ENCODE measurements around the gene UCN. TPM values are rescaled to one million over a fixed set of nuclear protein-coding genes. Genes with fewer than 3 reads are reported as not detected.

The UCN gene
- total RNA-seq, 1 donor from 2014 or later: 1.7 TPM

GRCh38 chr2:27265536-27265870 is 42.7 kb downstream of the UCN start:
- TF ChIP-seq, protein P1, sequence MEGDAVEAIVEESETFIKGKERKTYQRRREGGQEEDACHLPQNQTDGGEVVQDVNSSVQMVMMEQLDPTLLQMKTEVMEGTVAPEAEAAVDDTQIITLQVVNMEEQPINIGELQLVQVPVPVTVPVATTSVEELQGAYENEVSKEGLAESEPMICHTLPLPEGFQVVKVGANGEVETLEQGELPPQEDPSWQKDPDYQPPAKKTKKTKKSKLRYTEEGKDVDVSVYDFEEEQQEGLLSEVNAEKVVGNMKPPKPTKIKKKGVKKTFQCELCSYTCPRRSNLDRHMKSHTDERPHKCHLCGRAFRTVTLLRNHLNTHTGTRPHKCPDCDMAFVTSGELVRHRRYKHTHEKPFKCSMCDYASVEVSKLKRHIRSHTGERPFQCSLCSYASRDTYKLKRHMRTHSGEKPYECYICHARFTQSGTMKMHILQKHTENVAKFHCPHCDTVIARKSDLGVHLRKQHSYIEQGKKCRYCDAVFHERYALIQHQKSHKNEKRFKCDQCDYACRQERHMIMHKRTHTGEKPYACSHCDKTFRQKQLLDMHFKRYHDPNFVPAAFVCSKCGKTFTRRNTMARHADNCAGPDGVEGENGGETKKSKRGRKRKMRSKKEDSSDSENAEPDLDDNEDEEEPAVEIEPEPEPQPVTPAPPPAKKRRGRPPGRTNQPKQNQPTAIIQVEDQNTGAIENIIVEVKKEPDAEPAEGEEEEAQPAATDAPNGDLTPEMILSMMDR (IDR thresholded peaks at IDR 0.05; ENCODE audit: insufficient read depth, low read length, poor library complexity, severe bottlenecking): no peak
- H3K4me3 ChIP-seq (ENCODE audit: low read depth, low read length): no peak overlapping the region
- H3K36me3 ChIP-seq (ENCODE audit: control insufficient read depth, insufficient read depth, low read length): no peaks in the 10 kb centered on the region
- H3K27me3 ChIP-seq (ENCODE audit: control insufficient read depth, insufficient read depth, low read length): peaks cover 69% of the 10 kb centered on the region
- DNase-seq (ENCODE audit: low read depth): no peak

DNA sequence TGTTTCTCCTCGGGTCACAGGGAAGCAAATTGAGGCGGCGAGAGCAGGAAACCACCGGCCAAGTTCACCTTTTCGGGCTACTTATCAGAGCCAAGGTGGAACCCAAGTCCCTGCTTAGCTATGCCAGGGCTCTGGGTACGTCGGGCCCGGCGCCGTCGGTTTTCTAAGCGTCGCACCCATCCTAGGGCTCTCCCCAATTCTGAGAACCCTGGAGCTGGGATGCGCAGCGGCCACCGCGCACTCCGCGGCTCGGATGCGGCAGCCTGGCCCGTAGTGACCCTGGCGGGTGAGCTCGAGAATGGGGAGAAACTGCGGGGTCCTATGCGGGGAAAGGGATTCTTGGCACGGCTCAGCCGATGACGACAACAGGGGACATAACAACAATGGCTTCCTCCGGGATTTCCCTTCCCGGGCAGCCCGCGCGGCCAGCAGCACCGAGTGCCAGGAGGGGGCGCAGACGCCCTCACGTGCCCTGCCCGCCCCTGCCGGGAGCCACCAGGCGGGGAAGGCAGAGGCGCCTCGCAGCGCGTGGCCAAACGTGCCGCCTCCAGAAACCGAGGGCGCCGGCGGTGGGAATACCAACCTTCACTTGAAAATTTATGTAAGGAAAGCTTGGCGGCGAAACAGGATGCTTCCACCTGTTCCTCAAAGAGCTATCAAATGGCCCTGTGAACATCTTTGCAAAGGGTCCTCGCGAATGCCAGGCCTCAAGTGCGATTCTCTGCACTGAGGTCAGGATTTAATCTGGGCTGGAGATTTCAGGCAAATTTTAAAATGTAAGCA is 43.3 kb downstream of the UCN start:
- TF ChIP-seq, protein P1 (IDR thresholded peaks at IDR 0.05; ENCODE audit: insufficient read depth, low read length, poor library complexity, severe bottlenecking): peak; percentile 48
- peak overlapping the region; percentile 22 for H3K4me3 ChIP-seq (ENCODE audit: low read depth, low read length)
- H3K27me3 ChIP-seq (ENCODE audit: control insufficient read depth, insufficient read depth, low read length): peaks cover 75% of the 10 kb centered on the region
- DNase-seq (ENCODE audit: low read depth): no peak
- H3K36me3 ChIP-seq (ENCODE audit: control insufficient read depth, insufficient read depth, low read length): no peaks in the 10 kb centered on the region

DNA sequence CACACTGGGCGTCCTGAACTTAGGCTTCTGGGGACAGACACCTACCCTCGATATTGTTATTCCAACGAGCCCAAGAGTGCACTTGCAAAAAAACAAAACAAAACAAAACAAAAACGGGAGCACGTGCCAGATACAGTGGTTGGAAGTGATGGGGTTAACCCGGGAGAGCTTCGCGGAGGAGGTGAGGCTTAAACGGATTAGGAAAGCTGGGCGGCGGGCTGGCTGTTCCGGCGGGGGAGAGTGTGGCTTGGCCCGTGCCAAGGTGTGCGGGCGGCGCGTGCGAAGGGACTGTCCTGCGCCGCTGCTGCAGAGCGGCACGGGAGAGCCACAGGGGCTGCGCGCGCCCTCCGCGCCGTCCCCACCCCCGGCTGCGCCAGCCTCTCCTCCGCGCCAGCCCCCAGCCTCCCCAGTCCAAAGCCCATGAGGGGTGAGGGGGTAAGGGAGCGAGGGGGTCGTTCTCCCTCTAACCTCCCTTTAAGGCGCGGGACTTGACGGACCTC is 43.9 kb downstream of the UCN start:
- no peak overlapping the region for H3K4me3 ChIP-seq (ENCODE audit: low read depth, low read length)
- H3K36me3 ChIP-seq (ENCODE audit: control insufficient read depth, insufficient read depth, low read length): no peaks in the 10 kb centered on the region

DNA sequence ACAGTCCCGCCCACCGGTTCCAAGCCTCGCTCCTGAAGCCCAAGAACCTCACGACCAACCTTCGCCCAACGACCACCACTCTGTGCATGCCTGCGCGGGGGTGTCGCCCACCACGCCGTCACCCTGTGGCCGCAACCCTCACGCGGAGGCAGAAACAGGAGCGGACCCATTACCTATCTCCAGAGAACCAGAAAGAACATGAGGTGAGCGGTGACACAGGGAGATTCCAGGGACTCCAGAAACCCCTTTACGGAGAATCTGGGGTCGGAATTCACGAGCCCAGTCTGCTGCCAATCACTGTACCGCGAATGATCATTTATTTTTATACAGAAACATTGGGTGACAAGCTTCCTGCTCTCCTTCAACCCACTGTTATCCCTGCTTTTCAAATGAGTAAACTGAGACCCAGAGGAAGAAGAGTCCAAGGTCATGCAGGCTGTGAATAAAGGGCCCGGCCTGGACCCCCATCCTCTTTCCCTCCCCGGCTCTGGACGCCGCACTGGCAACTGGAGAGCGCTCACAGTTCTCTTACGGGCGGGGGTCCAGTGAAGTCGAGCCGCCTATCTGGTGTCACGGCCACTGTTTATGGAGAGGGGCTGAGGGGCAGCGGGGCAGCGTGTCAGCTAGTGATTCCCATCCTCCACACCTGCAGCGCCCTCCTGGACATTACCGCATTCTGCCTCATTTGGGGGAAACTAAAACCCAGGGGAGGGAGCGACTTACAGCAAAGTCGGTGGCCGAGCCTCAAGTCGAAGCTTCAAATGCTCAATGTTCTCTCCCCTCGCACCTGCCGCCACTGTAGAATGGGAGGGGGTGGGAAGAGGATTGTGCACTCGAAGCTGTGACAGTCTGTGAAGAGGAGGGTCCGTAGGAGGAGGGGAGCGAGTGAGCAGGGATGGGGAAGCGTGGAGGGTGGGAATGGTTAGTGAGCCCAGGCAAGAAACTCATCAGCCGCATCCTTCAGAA is 44.7 kb downstream of the UCN start:
- H3K36me3 ChIP-seq (ENCODE audit: control insufficient read depth, insufficient read depth, low read length): no peaks in the 10 kb centered on the region
- no peak for DNase-seq (ENCODE audit: low read depth)
- no peak overlapping the region for H3K4me3 ChIP-seq (ENCODE audit: low read depth, low read length)
- H3K27me3 ChIP-seq (ENCODE audit: control insufficient read depth, insufficient read depth, low read length): peaks cover 79% of the 10 kb centered on the region
- TF ChIP-seq, protein P1 (IDR thresholded peaks at IDR 0.05; ENCODE audit: insufficient read depth, low read length, poor library complexity, severe bottlenecking): no peak

More for the DNA sequence above, 43.9 kb downstream of the UCN start:
- H3K27me3 ChIP-seq (ENCODE audit: control insufficient read depth, insufficient read depth, low read length): peaks cover 74% of the 10 kb centered on the region
- DNase-seq (ENCODE audit: low read depth): no peak
- TF ChIP-seq, protein P1 (IDR thresholded peaks at IDR 0.05; ENCODE audit: insufficient read depth, low read length, poor library complexity, severe bottlenecking): no peak

DNA sequence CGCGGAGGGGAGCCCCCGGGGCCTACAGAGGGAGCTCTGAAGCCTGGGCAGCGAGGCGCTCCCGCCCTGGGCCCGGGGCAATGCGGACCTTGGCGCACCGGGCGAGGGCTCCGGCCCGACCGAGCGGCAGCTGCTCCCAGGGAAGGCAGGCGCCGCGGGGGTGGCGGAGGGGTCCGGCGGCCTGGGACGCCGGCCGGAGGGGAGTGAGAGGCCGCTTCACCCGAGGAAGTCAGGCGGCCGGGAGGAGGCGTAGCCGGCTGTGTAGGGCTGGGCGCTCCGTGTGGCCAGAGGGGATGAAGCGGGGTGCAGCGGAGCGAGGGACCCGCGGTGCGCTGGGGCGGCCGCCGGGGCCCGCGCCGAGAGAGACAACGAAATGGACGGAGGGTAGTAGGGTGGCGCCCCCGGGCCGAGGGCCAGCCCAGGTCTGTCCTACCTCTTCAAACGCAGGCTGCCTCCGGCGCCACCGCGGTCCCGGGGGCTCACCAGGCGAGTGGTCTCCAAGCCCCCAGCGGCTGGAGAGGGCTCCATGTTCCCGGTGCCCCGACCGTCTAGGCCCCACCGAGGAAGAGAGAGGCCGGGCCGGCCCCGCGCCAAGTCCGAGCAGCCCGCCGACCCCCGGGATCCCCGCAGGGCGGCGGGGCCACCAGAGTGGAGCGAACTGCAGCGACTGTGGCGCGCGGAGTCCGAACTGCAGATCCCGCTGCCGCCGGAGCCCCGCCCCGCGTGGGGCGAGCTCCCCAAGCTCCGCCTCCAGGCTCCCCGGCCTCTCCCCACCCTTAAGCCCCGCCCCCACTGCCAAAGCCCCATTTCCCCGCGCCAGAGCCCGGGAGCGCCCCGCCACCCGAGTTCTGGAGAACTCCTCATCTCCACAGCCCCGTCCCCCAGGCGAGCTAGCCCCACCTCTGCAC is 45.6 kb downstream of the UCN start, which contains the start of gene SLC30A3:
Gene SLC30A3, minus strand, starts transcription at position 669 of the 908 bp plus-strand sequence. Its CDS starts 141 bp downstream, at position 528.
- H3K27me3 ChIP-seq (ENCODE audit: control insufficient read depth, insufficient read depth, low read length): peaks cover 83% of the 10 kb centered on the region
- no peak for DNase-seq (ENCODE audit: low read depth)
- H3K36me3 ChIP-seq (ENCODE audit: control insufficient read depth, insufficient read depth, low read length): no peaks in the 10 kb centered on the region
- TF ChIP-seq, protein P1 (IDR thresholded peaks at IDR 0.05; ENCODE audit: insufficient read depth, low read length, poor library complexity, severe bottlenecking): no peak
- peak within 1 kb of the TSS; percentile 22 for H3K4me3 ChIP-seq (ENCODE audit: low read depth, low read length)

Data from kidney epithelial cell (primary cell).